Smooth muscle cell of the brain vasculature (primary cell): Measurements from ENCODE around the gene IL3RA.
"Not testable (repeated sequence)": the region's sequence is repeated elsewhere in the genome, so short reads cannot be mapped to it uniquely, and the experiment has no call there.

Experiments used
- DNase-seq: peaks from one replicate; pipeline ENCODE4 v3.0.0-alpha.2; 2012; ENCODE audit warnings: low read depth, low spot score

IL3RA gene

DNA sequence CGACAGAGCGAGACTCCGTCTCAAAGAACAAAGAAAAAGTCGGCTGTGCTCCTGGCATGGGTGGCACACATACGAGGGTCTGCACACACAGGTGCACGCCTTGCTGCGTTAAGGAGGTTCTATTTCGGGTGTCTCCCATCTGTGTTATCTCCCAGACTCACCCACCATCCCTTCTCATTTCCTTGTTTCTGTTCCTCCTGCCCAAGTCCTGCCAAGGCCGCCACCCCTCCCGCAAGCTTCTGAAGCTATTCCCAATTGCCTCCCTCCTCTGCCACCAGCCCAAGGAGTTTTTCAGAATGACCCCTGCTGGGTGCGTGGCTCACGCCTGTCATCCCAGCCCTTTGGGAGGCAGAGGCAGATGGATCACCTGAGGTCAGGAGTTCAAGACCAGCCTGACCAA lies 6.0 kb upstream of the IL3RA start:
- no peak for DNase-seq

DNA sequence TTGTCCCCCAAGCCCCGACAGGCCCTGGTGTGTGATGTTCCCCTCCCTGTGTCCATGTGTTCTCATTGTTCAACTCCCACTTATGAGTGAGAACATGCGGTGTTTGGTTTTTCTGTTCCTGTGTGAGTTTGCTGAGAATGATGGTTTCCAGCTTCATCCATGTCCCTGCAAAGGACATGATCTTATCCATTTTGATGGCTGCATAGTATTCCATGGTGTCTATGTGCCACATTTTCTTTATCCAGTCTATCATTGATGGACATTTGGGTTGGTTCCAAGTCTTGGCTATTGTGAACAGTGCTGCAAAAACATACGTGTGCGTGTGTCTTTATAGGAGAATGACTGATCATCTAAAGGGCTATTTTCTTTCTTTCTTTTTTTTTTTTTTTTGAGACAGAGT lies 4.2 kb upstream of the IL3RA start:
- not testable (repeated sequence) for DNase-seq

DNA sequence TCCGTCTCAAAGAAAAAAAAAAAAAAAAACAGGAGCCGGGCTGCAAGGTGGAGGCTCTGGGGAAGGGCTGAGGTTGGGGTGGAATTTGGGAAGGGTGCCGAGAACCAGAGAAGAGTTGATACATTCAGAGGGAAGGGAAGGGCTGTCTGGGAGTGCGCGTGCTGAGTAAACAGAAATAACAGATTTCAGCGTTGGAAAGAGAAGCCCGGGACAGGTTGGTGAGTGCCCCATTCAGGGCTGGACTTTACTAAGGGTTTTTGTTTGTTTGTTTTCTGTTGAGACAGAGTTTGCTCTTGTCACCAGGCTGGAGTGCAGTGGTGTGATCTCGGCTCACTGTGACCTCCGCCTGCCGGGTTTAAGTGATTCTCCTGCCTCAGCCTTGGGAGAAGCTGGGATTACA lies 1.7 kb upstream of the IL3RA start:
- no peak for DNase-seq

- DNase-seq: no peak
Observed at GRCh38 chrX:1336948-1337779, 579 bp downstream of the IL3RA start.

- no peak for DNase-seq
Observed at GRCh38 chrX:1341545-1342184, 5.1 kb downstream of the IL3RA start.

DNA sequence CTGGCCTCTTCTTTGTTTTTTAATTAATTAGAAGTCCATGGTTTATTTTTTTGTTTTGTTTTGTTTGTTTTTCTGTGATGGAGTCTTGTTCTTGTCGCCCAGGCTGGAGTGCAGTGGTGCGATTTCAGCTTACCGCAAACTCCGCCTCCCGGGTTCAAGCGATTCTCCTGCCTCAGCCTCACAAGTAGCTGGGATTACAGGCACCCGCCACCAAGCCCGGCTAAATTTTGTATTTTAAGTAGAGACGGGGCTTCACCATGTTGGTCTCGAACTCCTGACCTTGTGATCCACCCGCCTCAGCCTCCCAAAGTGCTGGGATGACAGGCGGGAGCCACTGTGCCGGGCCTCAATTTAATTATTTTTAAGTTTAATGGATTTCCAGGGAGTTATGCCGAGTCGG lies 13.0 kb downstream of the IL3RA start:
- DNase-seq: not testable (repeated sequence)

DNA sequence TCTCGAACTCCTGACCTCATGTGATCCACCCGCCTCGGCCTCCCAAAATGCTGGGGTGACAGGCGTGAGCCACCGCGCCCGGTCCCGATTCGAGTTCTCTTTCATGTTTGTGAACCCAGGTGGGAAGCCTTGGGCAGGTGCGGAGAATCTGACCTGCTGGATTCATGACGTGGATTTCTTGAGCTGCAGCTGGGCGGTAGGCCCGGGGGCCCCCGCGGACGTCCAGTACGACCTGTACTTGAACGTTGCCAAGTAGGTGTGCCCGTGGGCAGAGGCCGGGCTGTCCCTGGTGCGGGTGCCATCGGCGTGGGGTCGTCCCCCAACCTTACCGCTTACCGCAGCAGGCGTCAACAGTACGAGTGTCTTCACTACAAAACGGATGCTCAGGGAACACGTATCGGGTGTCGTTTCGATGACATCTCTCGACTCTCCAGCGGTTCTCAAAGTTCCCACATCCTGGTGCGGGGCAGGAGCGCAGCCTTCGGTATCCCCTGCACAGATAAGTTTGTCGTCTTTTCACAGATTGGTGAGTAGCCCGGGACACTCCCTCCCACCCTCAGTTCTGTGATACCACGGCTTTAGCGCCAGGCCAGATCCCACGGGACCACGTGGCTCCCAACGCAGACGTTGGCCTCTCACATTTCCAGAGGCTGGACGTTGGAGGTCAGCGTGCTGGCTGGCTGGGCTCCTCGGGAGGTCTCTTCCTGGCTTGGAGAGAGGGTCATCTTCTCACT lies 15.6 kb downstream of the IL3RA start:
- DNase-seq: no peak

DNA sequence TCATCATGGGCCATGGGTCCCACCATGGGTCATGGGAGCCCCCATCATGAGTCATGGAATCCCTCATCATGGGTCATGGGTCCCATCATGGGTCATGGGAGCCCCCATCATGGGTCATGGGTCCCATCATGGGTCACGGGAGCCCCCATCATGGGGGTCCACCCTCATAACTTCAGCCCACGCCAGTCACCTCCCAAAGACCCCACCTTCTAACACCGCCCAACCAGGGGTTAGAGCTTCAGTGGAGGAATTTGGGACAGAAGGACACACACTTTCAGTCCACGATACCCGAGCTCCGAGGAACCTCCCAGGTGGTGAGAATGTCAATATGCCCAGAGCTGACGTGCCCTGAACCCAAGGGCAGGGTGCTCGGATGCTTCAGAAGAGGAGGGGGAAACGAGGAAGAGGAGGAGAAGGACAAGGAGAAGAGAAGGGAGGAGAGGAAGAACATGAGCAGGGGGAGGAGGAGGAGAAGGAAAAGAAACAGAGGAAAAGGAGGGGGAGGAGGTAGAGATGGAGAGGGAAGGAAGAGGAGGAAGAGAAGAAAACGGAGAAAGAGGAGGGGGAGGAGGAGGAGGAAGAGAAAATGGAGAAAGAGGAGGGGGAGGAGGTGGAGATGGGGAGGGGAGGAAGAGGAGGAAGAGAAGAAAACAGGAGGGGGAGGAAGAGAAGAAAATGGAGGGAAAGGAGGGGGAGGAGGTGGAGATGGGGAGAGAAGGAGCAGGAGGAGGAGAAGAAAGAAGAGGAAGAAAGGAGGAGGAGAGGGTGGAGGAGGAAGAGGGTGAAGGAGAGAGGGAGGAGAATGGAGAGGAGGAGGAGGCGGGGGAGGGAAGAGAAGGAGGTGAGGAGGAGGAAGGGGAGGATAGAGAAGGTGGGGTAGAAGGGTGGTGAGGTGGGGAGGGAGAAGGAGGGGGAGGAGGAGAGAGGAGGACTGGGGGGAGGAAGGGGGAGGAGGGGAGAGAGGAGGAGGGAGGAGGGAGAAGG lies 17.7 kb downstream of the IL3RA start:
- no peak for DNase-seq

DNA sequence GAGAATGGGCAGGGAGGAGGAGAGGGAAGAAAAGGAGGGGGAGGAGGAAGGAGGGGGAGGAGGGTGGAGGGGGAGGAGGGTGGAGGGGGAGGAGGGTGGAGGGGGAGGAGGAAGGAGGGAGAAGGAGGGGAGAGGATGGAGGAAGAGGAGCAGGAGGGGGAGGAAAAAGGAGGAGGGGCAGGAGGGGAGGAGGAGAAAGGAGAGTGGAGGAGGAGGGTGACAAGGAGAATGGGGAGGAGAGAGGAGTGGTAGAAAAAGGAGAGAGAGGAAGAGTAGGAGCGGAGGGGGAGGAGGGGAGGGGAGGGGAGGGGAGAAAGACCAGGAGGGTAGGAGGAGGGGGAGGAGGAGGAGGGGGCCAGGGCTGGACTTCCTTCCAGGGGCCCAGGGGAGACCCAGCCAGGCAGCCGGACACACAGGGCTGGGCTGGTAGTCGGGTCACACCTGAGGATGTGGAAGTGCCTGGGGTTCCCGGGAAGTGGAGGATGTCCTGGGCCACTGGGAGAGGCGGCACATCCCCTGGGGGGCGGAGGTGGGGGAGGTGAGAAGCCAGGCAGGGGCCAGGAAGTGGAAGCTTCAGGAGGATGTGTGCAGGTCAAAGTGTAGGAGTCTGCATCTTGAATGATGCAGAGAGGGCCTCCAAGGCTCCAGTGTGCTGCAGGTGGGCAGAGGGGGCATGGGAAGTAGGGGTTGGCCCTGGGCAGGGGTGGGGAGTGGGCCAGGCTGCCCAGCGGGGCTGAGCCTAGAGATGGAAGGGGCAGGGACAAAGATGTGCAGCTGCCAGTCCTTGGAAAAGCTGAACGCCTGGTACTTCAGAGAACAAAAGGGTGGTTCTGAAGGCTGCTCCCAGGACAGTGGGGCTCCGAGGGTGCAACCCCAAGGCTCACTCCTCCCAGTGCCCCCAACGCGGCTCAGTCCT lies 18.8 kb downstream of the IL3RA start:
- no peak for DNase-seq

GRCh38 chrX:1357993-1358392 lies 21.4 kb downstream of the IL3RA start:
- DNase-seq: no peak

DNA sequence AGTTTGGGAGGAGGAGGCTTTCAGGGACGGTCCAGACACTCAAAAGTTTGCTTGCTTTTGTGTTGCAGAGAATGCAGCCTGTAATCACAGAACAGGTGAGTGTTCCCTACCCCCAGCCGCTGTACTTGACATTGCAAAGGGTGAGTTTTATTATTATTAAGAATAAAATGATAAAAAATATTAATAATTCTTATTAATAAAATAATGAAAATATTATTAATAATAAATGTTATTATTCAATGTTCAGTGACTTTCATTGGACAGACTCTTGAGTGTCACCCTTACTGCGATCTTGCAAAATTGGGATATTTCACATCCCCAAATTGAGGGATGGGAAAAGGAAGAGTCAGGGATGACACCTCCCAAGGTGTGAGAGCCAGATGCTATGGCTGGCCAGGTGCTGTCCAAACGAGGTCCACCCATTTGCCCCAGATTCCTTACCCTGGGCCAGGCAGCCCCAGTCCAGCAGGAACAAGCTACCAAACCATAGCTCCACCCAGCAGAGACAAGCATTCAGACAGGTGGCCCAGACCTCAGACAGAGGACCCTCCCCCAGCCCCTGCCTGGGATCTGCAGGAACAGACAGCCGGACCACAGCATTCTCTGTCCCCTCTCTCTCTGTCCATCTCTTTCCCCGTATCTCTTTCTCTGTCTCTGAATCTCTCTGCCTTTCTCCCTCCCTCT lies 22.4 kb downstream of the IL3RA start:
- DNase-seq: no peak

DNA sequence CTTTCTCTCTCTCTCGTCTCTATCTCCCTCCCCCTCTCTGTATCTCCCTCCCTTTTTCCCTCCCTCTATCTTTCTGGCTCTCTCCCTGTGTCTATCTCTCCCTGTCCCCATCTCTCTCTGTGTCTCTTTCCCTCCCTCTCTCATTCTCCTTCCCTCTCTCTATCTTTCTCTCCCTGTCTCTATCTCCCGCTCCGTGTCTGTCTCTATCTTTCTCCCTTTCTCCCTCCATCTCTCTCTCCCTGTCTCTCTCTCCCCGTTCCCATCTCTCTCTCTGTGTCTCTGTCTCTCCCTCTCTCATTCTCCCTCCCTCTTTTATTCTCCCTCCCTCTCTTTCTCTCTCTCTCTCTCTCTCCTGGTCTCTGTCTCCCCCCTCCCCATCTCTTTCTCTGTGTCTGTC lies 22.9 kb downstream of the IL3RA start:
- no peak for DNase-seq

- DNase-seq: no peak
Observed at GRCh38 chrX:1360171-1360570, 23.6 kb downstream of the IL3RA start.

DNA sequence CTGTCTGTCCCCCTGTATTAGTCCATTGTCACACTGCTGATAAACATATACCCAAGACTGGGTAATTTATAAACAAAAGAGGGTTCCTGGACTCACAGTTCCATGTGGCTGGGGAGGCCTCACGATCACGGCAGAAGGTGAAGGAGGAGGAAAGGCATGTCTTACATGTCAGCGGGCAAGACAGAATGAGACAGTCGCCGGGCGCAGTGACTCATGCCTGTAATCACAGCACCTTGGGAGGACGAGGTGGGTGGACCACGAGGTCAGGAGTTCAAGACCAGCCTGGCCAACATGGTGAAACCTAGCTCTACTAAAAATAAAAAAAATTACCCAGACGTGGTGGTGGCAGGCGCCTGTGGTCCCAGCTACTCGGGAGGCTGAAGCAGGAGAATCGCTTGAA lies 24.7 kb downstream of the IL3RA start:
- no peak for DNase-seq

GRCh38 chrX:1361910-1362309 lies 25.3 kb downstream of the IL3RA start:
- no peak for DNase-seq

GRCh38 chrX:1366363-1366762 lies 29.8 kb downstream of the IL3RA start:
- DNase-seq: not testable (repeated sequence)

DNA sequence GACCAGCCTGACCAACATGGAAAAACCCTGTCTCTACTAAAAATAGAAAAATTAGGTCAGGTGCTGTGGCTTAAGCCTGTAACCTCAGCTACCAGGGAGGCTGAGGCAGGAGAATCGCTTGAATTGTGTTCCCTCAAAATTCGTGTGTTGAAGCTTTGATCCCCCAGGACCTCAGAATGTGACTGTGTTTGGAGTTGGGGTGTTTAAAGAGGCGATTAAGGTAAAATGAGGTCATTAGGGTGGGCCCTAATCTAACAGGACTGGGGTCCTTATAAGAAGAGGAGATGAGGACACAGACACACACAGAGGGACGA lies 31.8 kb downstream of the IL3RA start:
- DNase-seq: no peak

- no peak for DNase-seq
Observed at GRCh38 chrX:1378306-1378759, 41.7 kb downstream of the IL3RA start.

- DNase-seq: no peak
Observed at GRCh38 chrX:1380672-1381233, 44.2 kb downstream of the IL3RA start.
